NCI-H2196 (cell line): ENCODE data around the gene MAP7.

Source experiments
- DNase-seq: peaks from one replicate; lab custom pipeline; 2025; ENCODE audit not compliant: unreplicated experiment; lab: John Stamatoyannopoulos, UW

Gene MAP7

DNA sequence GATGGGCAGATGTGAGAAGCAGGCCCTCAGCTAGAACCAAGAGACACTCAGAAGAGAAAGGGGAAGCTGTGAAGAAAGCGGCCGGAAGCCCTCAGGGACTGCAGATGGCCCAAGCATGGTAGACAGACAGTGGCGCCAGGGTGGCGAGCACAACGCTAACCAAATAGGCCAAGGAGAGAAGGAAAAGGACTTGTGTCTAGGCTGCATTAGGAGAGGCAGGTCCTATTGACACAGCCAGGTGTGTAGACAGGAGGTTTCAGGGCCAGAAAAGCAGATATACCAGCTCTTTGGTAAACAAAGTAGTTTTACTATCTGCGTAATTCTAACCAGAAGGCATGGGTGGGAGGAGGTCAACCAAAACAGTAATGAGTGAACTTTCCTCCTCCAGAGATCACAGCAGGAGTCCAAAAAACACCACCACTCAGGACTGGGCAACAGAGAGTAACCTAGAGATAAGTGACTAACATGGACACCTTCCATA lies 15.8 kb upstream of the MAP7 start:
- peak; percentile 45 for DNase-seq

DNA sequence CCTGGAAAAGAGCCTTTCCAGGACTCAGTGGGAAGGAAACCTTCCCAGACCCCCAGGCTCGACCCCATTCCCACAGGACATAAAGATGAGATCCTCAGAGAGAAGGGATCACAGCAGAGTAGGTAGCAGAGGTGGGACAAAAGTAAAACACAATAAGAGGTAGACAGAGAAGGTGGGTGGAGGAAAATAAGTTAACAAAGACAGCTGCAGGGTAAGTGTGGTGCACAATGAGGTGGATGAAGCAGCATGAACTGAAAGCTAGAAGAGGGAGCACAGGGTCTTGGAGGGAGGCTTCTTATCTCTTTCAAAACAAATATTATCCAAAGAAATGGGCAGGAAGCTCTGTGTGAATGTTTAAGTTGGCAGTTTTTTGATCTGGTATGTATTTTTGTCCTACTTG lies 14.0 kb upstream of the MAP7 start:
- DNase-seq, result no peak

DNA sequence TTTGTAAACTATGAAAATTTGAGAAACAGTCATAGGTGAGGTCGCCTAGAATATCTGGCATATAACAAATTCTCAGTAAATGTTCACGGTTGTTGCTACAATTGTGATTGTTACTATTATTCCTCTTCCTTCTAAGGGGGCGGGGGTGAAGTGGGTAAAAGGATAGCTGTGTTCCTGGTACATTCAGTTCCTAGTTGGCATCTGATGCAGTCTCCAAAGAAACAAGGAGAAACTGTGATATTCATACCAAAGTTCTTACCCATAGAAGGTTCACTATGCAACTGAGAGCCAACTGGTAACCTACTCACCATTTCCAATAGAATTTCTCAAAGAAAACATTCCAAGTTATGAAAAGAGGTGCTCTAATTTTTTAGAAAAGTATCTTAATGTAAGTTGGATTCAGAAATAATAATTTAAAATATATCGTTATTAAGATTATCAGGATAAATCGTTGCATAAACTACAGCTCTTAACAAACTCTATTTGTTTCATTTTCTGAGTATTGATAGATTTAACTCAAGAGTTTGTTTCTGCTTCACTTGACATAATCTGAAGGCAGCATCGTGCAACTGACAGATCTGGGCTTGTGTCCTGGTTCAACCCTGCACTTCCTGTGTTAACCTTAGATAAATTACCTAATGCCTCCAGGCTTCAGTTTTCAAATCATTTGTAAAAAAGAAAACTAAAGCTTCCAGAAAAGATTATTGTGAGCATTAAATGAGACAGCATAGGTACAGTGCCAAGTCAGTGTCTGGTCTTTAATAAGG lies 13.3 kb upstream of the MAP7 start:
- DNase-seq, result no peak

DNA sequence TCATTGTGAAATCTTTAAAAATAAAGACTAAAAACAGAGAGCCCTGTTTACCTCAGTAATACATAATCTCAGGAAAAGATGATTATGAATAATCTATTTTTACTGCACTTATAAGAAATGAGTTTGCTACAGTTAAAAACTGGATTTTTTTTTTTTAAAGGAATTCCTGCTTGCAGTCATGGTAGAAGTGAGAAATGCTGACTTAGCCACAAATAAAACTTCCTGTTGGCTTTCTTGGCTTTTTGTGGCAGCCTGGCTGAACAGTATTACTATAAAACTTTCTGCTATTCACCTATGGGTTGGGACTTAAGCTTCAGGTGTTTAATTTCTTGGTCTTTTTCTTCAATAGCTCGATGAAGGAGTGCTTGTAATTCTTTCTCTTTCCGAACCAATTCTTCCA lies 12.0 kb upstream of the MAP7 start:
- DNase-seq, result no peak

DNA sequence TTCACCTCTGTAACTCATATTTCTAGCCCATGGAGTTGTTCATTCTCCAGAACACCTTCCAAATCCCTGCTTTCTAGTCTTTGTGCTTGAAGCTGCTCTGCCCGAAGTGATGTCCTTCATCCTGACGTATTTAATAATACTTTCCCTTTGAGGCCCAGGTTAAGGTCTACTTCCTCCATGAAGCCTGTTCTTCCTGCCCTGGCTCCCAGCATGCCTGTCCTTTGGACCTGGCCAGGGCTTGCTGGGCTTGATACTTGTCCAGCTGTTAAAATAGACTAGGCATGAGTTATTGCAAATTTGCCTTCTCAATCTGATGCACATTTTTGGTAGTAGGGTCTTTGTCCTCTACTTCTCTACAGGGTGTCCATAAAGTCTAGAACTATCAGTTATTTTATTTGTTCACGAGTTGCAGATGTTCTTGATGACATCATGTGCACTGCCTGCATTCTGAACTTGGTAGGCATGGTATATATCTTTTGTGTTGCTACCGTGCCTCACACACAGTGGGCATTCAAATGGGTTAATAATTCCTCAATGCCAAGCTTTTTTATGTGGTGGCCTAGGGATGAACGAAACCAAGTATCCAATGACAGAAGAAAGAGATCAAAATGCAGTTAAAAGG lies 3.1 kb upstream of the MAP7 start:
- DNase-seq, result no peak

DNA sequence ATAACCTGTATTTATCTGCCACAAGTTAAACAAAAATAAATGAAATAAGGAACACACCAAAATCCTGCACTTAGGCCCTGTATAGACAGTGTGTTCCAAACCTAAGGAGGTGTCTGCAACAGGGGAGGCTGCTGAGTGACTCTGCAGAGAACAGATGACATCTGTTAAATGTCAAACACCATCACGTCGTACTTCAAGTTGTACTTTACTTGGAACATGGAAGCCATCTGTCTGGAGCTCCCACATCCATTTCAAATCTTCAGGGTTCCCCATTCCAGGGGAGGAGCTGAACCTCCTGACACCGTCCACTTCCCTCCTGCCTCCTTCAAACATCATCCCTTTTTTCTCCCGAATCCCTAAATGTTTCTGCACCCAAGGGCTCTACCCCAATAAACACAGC lies 1.8 kb upstream of the MAP7 start:
- no peak for DNase-seq

DNA sequence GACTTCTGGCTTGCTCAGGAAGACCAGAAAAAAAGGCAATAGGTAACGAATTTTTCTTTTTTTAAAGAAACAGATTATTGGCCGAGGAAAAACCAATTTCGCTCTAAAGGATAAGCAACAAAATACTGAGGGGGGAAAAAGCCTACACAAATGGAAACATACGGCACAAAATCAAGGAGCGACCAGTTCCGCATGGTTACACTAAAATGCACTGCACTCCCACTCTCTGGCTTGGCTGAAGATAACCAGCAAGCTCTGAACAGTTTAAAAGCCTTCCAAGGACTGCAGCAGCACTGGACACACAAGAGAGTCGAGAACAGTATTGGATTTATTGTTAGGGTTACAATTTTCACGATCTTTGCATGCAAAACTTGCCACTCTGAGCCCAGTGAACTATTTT lies 881 bp upstream of the MAP7 start:
- DNase-seq, result no peak

DNA sequence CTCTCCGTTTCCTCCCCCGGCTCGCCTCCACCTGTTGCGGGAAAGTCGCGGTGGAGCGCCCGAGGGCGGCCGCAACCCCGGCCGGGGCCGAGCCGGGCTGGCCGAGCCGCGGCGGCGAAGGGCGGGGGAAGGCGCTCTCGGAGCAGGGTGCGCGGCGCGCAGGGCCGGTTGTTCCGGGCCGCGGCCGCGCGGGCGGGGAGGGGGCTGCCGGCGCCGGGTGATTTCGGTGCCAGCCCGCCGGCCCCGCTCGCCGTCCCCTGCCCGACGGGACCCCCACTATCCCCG lies 235 bp downstream of the MAP7 start:
- DNase-seq, result no peak

DNA sequence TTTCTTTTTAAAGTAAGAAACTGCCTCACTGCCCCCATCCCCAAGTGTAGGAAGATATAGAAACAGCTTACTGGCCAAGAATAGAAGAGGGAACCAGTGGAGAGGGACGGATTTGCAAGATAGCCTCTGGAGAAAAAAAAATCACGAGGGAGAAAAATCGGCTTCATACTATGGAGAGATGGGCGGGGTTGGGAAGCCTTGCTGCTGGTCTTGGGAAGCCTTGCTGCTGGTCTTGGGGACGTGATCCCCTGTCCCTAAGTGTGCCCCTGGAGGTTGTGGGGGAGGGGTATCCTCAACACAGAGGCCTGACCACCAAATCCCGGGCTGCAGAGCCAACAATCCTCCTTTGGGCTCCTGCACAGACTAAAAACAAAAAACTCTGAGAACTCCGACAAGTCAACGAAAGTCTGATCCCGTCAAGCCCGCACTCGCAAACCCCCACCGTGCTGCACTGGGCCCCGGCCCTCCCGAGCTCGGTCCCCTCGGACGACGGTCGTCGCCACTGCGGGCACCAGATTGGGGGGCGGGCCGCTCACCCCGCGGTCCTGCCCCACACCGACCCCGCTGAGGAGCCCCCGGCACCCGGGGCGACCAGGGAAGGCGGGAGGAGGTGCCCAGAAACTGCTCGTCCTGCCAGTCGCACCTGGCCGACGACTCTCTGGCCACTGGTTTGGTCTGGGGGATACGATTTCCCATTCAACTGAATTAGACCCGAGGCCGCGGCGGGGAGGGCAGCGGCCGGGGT lies 750 bp downstream of the MAP7 start:
- no peak for DNase-seq

DNA sequence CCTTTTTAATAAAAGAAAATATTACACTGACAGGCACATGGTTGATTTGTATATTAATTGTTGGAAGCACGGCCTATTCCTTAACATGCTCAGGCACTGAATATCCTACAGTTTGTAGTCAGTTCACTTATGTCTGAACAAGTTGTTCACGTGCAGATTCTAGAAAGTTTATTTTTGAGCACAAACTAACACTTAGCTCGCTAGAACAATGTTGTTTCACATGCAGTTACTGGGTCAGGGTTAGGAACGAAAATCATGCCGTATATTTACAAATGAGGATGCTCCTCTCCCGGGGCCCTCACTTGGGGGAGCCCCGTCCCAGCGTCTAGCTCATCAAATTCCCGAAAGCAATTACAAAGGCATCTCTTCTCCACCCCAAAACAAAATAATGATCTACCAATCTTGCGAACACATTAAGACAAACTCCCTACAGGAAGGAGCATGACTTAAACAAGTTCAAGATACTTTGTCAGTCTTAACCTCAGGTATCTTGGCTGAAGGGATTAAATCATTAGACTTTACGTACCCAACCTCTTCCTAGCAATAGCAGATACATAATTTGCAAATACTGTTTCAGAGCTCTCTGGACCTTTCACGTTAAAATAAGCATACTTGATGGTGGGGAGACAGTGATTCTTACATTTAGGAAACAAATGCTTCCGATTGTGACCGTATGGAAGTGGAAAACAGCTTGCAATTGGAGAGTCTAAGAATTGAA lies 1.5 kb downstream of the MAP7 start:
- no peak for DNase-seq

DNA sequence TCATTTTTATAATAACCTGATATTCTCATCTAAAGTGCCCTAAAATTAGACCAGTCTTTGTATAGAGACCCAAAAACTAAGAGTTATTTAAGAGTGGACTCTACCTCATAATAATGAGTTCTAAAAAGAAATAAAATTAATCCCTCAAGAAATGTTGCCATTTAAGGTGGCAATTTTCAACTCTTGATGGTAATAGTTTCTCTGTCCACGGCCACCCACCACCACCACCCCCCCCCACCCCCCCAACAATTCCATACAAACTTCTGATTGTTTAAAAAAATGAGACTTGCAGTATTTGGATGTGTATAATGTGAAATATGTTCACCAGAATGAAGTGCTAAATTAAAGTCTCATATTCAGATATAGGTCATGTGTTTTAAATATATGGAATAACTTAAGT lies 2.4 kb downstream of the MAP7 start:
- no peak for DNase-seq

DNA sequence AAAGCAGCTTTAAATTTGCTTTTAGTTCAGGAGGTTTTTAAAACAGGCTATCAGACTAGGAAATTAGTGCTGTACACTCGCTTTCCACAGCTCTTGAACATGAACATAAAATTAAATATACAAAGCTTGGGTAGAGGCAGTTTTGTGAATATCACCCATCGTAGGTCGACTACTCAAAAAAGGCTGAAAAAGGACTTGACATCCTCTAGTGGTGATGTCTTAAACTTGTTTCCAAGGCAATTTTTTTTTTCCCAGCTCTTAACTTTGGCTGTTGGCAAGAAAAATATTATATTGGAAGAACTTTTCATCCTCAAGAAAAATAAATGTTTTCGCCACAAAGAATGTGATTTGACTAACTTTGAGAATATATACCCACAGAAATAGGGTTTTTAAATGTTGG lies 2.9 kb downstream of the MAP7 start:
- peak; percentile 74 for DNase-seq

DNA sequence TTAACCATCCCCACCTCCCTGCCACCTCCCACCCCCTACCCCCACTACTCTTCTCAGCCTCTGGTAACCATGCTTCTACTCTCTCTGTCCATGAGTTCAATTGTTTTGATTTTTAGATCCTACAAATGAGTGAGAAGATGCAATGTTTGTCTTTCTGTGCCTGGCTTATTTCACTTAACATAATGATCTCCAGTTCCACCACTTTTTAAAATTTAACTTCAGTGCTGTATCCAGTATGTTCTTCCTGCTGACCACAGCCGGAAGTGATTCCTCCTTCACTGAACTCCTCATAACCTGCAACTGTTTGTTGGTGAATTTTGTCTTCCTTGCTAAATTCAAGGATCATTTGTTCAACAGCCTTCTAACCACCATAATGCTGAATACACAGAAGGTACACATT lies 3.9 kb downstream of the MAP7 start:
- DNase-seq, result no peak

DNA sequence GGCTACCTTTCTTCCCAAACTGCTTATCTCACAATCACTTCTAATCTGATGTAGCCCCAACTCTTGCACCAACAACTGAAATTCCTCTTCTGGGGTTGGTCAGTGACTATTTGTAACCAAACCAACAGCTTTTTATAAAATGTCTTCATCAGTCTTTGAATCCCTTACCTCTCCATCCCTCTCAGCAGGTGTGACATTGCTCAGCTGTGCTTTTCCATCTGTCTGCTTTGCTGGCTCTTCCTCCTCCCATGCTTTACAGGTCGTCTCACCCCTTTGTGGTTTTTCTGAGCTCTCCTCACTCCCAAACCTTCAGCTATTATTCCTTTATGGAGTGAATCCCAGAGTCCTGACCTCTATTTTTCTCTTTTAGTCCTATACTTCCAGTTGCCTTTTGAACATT lies 5.9 kb downstream of the MAP7 start:
- DNase-seq, result no peak

DNA sequence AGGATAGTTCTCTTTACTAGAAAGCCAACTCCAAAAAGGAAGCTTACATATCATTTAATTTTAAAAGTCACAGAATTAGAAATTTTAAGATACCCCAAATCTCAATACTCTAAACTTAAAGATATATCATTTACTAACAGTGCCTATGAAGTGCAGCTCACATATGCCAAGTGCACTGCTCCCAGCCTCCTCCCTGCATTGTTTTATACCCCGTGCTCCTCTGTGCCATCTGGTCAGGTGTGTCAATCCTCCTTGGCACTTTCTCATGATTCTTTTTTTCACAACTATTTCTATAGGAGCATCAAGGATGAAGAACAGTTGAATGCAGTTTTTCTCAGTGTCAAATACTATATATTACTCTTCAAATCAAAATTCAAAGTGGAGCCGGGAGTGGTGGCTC lies 8.8 kb downstream of the MAP7 start:
- DNase-seq, result no peak

DNA sequence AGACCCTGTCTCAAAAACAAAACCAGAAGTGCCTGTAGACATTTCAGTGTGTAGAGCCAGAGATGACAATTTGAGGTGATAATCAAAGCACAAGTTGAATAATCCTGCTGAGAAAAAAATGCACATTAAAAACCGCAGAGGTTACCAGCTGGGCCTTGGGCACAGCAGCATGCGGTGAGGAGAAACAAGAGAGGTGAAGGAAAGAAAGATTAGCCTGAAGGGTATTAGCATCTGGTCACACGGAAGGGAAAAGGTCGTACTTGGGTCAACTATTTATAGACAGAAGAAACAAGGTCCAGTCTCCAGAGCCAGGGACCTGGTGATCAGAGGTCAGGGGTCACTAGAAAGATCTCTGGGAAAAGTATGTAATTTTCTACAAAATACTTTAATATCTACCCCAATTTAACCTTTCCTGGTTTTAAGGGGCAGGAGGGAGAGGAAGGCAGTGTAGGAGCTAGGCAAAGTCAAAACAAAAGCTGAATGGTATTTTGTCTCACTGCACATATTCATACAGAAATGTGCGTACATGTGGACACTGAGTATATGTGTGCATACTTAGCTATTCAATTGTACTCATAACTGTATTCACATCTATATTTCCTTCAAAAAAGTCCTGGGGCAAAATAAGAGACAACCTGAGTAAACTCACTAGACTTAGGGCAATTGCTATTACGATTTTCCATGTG lies 10.1 kb downstream of the MAP7 start:
- no peak for DNase-seq

DNA sequence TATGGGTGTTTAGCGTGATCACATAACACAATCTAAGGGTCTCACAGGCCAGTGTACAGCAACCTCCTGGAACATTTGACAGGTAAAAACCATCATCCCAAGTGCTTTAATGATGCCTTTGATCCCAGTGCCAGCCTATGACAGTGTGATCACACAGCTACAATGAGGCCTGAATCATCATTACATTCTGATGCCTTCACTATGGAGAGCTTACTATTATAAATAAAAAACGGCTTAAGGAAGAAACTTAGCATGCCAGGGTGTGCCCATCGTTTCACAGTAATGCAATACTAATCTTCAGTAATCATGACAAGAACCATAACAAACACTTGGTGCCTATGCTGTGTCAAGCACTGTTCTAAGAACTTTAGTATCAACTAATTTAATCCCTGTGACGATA lies 11.4 kb downstream of the MAP7 start:
- no peak for DNase-seq

DNA sequence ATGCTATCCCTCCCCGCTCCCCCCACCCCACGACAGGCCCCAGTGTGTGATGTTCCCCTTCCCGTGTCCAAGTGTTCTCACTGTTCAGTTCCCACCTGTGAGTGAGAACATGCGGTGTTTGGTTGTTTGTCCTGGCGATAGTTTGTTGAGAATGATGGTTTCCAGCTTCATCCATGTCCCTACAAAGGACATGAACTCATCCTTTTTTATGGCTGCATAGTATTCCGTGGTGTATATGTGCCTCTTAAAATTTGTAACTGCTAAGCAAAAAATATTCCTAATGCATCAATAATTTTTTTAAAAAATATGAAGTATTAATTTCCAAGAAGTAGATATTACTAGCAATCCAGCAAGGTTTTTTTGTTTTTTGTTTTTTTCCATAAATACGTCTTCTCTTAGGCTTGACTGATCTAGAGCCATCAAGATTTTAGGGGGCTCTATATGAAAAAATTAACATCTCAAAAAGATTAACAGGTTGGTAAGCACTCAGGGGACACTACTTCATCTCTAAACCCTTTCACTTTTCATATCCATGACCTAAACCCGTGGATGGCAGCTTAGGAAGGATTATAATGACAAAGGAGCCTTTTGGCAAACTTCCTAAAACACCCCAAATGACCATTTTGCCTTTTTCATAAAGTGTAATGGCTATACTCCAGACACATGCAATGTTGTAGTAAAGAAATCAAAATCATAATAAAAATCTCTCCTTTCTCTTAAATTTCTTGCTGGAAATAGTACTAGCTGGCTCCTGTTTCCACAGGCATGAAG lies 14.2 kb downstream of the MAP7 start:
- DNase-seq, result no peak

DNA sequence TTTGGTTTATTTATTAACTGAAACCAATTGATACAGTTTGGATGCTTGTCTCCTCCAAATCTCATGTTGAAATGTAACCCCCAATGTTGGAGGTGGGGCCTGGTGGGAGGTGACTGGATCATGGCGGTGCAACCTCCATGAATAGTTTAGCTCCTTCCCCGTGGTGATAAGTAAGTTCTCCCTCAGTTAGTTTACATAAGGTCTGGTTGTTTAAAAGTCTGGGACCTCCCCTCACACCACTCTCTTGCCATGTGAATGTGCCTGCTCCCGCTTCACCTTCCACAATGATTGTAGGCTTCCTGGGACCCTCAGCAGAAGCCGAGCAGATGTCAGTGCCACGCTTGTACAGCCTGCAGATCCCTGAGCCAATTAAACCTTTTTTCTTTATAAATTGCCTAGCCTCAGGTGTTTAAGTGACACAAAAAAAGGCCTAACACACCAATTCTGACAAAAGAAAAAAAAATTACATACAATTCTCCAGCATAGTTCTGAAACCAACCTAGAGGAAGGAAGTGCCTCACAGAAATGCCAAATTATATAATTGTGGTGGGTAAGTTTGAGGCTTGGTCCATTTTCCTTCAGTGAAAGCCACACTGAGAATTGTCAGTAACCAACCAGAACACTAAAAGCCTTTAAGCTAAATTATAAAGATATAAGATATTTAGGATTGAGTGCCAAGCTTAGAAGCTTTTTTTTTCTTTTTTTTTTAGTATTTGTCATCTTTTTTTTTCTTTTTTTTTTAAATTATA lies 15.0 kb downstream of the MAP7 start:
- no peak for DNase-seq

DNA sequence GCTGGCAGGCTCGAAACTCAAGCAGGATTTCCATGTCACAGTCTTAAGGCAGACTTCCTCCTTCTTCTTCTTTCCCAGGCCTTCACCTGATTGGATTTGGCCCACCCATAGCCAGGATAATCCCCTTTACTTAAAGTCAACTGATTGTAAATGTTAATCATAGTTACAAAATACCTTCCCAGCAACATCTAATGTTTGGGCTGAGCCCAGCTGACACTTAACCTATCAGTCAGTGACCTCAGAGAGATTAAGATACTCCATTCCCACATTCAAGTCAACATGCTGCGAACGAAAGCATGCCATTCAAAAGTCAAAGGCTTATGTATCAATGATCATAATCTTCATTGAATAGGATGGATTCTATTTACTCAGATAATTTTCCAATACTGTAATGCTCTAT lies 16.0 kb downstream of the MAP7 start:
- no peak for DNase-seq
